Amniotic stem cell (primary cell): ENCODE measurements around the gene OPRM1.

Experiments used
- DNase-seq: peaks from one replicate; lab custom pipeline; 2025; lab: John Stamatoyannopoulos, UW

Gene OPRM1

DNA sequence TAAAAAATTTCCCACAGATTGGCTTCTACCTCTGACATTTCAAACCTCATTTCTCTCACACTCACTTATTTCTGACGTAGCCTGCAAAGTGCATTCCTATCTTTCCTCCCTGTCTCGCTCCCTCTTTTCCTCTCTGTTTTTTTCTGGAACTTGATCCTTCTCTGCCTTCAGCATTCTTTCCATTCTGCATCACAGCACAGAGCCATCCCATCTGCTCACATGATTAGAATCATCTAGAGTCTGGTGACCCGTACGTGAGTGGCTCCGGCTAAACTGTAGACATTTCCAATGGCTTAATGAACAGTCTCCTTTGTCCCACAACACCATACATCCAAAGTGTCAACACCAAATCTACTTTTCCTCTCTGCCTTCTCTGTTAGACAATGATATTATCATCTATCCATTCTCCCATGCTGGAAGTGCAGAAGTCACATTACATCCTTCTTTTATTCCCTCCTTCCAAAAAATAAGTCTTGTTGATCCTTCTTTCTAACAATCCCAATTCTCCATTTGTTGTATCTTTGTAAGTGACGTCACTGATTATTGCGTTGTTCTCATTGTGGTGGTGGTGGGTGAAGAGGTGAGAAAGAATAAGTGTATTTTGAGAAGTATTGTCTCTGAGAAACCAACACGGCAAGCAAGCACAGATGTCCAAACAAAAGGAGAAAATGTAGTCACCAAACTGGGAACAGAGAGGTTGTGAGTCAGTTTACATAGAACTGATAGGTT lies 41.6 kb downstream of the OPRM1 start:
- no peak for DNase-seq

DNA sequence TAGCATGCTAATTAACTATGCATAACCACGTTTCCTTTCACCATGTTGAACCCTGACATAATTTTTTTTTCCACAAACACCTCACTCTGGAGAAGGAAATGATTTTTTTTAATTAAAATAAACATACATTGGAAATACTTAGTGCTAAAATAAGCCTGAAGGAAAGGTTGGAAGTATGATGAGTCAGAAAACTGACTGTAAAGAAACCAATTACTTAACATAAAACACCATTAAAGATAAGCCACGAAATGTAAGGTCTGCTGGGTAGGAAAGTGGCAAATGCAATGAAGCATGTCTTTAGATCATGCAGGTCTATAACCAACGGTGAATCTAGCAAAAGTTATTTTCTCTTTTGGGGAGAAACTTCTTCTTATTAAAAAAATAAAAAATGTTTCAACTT lies 47.5 kb downstream of the OPRM1 start:
- no peak for DNase-seq

DNA sequence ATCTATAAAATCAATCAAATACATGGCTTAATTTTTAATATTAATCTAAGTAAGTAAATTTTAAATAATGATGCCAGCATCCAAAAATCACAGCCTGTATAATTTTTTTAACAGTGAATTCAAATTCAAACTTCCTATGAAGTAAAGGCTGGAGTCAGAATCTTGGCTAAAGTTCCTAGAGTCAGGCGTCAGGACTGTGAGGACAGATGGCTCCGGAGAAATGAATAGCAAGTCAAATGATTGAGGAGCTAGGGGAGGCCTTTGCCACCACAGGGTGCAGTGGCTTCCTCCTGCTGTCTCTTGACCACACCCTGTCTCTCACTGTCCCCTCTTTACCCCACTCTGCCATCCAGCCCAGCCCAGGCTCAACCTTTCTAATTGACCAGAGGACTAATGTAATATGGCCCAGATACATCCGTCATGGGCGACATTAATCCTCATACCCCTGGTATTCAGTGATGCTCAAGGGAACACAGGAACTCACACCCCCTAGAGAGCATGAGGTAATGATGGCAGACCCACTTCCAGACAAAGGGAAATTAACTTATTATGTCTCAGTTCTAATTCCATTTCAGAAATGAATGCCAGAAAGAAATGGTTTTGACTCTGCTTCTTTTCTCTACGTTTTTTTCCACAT lies 53.4 kb downstream of the OPRM1 start:
- no peak for DNase-seq

DNA sequence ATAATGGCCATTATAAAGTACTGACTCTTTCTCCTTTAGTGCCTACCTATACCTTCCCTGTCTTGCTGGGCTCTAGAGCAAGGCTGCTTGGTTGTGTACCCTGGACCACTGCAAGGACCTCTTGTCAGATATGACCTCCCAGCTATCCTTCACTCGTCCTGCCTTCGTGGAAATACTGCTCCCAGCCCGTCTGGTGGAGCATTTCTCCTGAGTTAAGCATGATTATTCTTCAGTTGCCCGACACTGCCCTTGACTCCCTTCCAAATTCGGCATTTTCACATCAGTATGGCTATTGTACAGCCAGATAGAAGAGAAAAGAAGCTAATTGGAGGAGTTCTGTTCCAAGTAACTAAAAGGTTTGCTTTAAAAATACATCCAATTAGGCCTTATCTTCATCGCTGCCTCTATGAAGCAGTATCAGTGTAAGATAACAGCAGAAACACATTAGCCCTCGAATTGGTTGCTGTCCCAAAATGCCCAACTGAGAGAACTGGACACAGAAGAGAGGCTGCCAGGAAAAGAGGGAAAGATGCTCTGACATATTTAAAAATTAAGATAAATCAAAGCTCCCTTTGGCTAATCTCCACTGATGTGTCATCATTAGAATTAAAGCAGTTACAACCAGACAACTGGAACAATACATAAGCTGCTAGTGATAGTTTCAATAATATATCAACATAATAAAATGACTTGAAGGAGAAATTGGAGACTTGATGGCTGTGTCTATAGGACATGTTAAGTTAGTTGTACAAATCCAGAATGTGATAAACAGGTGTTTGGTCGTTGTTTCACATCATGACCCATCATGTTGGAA lies 54.4 kb downstream of the OPRM1 start:
- DNase-seq, result no peak

DNA sequence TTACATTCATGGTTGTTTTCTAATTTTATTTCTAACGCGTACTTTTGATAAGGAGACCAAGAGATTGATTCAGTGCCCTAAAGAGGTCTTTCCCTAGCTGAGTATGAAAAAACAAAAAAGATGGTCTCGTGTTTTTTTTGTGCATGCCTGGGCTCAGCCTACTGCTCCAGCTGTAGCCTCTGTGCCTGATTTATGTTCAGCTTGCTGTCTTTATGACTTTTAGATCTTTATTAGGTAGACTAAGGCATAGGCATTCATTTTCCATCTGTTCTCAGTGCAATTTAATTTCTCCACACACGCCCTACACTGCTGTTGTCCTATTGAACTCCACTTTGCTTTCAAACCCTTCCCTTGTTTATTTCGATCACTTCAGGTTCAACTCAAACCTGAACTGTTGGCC lies 56.5 kb downstream of the OPRM1 start:
- DNase-seq, result no peak

GRCh38 chr6:154096316-154096715 lies 57.3 kb downstream of the OPRM1 start:
- DNase-seq, result no peak

DNA sequence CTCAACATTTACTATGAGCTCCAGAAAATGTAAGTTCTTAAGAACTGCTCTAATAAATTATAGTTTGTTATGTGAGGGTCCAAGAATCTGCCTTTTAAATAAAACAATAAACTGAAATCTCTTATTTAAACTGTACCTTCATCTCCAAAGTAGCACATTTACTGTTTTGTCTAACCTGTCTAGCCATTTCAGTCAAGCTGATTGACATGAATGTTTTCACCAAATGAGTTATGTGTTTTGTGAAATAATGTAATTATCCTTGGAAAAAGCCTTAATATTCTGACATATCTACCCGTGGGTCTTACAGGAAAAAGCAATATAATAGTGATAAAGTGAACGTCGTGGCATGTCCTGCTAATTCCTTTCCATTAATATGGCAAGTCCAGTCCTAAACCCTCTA lies 57.8 kb downstream of the OPRM1 start:
- DNase-seq, result no peak

- no peak for DNase-seq
These were observed 60.2 kb downstream of the OPRM1 start for GRCh38 chr6:154099211-154099610.

DNA sequence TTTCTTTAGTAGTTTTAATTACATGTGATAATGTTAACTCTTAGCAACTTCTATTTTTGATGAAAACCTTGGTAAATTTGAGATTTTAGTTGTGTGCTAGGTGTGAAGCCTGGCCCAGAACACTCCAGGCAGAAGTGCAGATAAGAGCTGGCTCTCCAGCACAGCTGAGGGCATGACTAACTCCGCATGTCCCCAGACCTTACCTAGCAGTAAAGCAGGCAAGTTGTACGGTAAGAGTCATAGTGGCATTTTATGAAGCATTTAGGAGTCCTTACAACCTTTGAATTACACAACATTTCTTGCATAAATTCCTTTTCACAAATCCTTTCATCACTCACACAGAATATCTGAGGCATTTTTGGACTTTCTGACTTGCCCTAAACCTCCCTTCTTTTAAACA lies 67.2 kb downstream of the OPRM1 start:
- DNase-seq, result no peak

DNA sequence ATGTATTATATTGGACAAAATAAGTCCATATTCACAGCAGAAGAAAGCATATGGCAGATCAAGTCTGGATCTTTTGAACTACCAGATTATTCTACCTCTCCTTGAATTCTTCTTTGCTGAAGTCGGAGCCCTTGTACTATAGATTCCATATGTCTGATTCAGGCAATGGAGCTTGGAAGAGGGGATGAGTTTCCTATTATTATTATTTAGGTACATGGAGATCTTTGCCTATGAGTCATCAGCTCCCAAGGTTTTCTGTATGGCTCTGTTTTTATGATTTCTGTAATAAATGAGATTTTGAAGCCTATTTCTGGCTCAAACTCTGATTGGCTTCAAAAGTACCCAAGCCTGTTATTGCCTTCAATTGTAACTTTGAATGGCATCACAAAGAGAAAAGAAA lies 72.0 kb downstream of the OPRM1 start:
- DNase-seq, result no peak

GRCh38 chr6:154112181-154112809 lies 73.3 kb downstream of the OPRM1 start:
- DNase-seq, result no peak

DNA sequence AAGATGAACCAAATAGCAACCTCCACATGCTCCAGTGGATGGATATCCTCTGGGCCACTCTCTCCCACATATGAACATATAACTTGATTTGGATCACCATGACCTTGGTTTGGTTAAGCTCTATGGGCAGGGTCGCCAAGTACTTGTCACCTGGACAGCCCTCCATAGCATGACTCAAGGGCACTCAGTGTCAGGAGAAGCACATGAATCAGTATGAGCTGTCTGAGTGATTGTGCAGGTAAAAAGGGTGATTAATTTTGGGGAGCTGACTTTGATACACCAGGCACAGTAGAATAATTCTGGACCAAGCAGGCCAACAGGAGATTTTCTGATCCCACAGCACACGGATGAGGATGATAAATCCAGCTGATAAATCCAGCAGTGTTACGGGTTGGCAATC lies 74.4 kb downstream of the OPRM1 start:
- no peak for DNase-seq

GRCh38 chr6:154117485-154117884 lies 78.4 kb downstream of the OPRM1 start:
- no peak for DNase-seq

DNA sequence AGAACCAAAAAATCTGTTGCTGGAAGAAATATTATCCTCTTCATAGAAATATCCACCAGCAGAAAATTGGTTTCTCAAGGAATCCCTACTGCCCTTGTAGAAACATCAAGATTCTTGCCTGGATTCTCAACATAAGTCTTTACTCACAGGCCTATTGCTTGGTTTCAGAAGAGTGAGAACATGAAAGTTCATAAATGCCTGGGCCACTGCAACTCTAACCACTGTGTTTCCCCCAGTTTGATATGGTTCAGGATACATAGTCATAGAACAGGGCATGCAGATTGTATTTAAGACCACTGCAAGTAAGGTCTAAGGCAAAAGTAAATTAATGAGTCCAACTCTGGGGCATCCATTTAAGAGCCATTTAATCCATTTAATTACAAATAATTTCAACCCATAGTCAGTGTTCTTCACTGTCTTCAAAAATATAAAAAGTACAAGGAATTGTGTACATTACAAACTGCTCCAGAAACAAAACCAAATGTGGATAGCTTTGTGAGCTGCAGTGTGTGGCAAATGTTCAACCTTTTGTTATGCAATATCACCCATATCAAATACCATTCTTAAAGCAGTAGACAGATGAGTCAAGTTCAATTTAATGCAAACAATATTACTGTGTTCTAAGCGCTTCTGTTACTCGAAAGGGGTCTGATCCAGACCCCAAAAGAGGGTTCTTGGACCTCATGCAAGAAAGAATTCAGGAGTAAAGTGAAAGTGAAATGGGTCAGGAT lies 83.3 kb downstream of the OPRM1 start:
- no peak for DNase-seq

DNA sequence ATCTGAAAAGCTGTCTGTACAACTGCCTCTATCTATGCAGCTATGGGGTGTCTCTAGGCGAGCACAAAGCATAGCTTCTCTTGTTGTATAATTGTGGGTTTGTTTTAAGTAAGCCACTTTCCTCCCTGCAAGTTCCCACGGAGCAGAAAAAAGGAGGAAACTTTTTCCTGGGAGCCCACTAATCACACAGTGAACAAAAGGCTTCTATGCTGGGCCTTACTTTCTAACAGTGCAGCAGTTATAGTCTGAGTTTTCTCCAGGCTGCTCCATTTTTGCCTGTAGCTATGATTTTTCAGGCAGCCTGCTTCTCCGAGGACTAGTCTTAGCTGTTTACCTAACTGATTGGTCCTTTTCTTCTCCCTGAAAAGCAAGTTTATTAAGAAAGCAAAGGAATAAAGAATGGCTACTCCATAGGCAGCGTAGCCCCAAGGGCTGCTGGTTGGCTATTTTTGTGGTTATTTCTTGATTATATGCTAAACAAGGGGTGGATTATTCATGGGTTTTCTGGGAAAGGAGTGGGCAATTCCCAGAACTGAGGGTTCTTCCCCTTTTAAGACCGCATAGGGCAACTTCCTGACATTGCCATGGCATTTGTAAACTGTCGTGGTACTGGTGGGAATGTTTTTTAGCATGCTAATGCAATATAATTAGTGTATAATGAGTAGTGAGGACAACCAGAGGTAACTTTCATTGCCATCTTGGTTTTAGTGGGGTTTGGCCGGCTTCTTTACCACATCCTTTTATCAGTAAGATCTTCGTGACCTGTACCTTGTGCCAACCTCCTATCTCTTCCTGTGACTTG lies 84.3 kb downstream of the OPRM1 start:
- DNase-seq, result no peak

GRCh38 chr6:154125421-154125820 lies 86.4 kb downstream of the OPRM1 start:
- no peak for DNase-seq

- DNase-seq, result no peak
These were observed 88.6 kb downstream of the OPRM1 start for GRCh38 chr6:154127657-154128056.

DNA sequence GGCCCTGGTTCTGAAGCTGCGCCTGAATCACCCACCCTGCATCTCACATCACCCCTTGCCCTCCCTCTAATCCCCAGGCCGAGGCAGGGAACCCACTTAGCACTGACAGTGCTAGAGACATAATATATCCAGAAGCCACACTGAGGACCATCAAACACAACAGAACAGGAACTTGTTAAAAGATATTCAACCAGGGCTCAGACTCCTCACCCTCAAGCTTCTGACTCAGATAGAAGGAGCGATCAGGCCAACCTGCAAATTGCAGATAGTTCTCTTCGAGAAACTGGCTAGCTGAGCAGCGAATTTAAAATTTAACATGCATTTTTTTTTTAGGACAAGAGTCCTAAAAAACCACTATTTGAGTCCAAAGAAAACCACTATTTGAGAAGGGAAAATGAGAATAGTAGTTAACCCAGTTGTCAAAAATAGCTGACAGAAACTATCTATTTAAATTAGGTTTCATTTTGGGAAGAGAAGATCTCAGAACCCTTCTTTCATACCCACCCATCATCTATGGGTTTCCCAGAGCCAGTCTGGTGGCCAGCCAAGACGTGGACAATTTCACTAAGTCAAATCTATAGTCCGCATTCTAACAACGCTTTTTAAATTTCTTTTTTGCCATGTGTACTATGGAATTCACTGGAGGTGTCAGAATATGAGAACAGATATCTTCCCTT lies 95.6 kb downstream of the OPRM1 start:
- no peak for DNase-seq

- no peak for DNase-seq
These were observed 99.8 kb downstream of the OPRM1 start for GRCh38 chr6:154138793-154139192.

GRCh38 chr6:154139892-154140291 lies 100.9 kb downstream of the OPRM1 start:
- DNase-seq, result no peak

- DNase-seq, result no peak
These were observed 101.7 kb downstream of the OPRM1 start for GRCh38 chr6:154140743-154141142.
